Stimulated activated naive CD4-positive, alpha-beta T cell treated with Interleukin-2 at 50 U/mL for 16 hours (primary cell): ENCODE data around the gene MCU.
"Not testable (repeated sequence)": the region's sequence is repeated elsewhere in the genome, so short reads cannot be mapped to it uniquely, and the experiment has no call there.

Source experiments
- DNase-seq: peaks from one replicate; lab custom pipeline; 2025; lab: John Stamatoyannopoulos, UW

Gene MCU

DNA sequence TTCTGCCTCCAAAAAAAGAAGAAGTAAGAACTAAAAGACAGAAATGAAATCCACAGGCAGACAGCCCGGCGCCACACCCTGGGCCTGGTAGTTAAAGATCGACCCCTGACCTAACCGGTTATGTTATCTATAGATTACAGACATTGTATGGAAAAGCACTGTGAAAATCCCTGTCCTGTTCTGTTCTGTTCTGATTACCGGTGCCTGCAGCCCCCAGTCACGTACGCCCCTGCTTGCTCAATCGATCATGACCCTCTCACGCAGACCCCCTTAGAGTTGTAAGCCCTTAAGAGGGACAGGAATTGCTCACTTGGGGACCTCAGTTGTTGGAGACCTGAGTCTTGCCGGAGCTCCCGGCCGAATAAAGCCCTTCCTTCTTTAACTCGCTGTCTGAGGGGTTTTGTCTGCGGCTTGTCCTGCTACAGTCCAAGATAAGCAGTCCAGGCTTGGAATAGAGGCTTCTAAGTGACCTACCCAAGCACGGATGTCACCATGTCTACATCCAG lies 212.1 kb downstream of the MCU start:
- DNase-seq, result not testable (repeated sequence)

DNA sequence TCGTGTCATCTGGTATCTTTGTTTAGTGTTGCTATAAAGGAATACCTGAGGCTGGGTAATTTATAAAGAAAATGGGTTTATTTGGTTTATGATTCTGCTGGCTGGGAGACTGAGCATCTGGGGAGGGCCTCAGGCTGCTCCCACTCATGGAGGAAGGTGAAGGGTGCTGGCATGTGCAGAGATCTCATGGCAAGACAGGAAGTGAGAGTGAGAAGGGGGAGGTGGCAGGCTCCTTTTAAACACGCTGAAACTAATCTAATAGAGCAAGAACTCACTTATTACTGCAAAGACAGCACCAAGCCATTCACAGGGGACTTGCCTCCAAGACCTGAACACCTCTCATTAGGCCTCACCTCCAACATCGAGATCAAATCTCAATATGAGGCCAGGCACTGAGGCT lies 212.9 kb downstream of the MCU start:
- no peak for DNase-seq

DNA sequence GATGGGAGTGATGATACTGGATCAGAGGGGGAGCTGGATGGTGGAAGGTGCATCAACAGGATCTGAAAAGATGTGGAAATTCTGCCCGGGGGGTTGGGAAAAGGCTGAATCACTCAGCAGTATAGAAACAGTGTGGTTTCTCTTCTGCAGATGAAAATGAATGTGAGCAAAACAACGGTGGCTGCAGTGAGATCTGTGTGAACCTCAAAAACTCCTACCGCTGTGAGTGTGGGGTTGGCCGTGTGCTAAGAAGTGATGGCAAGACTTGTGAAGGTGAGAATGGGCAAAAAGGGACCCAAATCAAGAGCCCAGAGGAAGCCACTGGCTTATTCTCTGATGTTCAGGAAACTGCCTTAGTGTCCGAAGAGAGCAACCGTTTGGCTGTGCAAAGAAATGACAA lies 214.5 kb downstream of the MCU start:
- no peak for DNase-seq

DNA sequence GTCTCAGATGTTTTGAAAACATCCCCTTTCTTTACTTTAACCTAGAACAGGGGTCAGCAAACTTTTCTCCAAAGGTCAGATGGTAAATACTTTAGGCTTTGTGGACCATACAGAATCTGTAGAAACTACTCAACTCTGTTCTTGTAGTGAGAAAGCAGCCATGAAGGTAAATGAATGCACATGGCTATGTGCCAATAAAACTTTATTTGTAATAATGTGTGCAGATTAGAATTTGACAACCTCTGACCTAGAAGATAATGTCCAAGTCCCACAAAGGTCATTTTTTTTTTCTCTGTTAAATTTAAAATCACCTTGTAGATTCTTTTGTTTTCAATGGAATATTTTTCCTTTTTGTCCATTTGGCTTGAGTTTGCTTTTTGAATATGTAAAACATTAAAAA lies 218.8 kb downstream of the MCU start:
- no peak for DNase-seq

DNA sequence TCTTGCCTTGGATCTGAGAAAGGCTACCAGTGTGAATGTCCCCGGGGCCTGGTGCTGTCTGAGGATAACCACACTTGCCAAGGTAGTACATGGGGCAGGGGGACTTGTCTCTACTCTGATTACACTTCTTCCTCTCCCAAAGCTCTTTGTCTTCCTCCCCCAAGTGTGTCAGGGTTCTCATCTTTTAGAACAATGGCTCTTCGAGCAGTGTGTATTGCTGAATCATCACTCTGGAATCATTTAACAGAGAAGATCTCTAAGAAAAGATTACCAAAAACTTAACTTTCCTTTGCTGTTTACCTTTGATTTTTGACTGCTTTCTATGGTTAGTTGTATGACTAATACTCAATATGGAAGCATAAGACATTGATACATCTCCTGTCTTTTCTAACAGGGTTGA lies 219.8 kb downstream of the MCU start:
- no peak for DNase-seq

DNA sequence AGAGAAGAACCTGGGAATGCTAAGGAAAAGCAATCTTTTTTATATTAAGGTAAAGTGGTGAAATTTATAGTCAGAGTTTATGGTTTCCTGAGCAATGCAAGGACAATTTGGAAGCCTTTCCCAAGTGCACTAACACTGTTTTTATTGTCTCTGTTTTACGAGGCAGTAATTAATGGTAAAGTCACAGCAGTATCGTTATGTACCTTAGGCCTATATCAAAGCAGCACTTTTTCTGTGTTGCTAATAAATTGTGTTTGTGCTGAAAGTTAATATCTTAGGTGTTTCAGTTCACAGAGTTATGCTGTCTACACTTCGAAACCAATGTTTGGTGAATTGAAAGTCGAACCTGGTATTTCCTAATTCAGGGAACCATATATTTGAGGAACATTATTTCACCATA lies 220.8 kb downstream of the MCU start:
- no peak for DNase-seq

DNA sequence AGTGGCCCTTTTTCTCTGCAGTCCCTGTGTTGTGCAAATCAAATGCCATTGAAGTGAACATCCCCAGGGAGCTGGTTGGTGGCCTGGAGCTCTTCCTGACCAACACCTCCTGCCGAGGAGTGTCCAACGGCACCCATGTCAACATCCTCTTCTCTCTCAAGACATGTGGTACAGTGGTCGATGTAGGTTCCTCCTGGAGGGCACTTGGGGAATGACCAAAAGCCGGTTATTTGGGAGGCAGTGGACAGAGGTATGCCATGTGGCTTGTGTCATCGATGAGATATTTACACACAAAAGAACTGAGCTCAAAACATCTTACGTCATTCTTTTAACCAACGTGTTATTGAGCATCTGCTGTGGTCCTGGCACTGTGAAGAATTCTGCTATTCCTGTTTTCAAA lies 221.3 kb downstream of the MCU start:
- no peak for DNase-seq

DNA sequence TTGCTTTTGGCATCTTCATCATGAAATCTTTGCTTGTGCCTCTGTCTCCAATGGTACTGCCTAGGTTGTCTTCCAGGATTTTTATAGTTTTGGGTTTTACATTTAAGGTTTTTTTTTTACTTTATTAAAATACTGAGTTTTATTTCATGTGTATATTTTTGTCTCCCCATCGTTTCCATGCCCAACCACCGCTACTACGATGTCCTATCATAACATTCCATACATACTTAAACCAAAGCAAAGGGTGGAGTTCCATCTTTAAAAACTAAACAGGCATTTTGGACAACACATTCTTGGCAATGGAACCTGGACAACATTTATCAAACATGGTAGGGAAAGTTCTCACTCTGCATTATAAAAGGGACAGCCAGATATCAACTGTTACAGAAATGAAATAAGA lies 225.3 kb downstream of the MCU start:
- DNase-seq, result not testable (repeated sequence)

DNA sequence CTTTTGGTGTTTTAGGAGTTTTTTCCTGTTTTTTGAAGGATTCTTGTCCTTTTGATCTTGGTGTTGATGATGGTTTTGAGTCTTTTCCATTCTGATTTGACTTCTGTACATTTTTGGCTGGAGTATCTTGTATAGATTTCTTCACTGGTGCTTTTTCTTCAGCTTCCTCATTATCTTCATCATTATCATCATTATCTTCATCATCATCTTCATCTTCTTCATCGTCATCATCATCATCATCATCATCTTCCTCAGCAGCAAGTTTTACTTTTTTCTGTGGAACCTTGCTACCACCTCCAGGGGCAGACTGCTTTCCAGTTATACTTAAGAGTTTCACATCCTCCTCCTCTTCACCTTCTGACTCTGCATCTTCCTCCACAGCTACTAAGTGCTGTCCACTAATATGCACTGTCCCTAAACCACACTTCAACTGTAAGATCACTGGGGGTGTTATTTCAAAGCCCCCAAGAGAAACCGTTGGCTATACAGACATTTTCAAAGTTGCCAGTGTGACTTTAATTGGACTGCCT lies 225.9 kb downstream of the MCU start:
- not testable (repeated sequence) for DNase-seq

DNA sequence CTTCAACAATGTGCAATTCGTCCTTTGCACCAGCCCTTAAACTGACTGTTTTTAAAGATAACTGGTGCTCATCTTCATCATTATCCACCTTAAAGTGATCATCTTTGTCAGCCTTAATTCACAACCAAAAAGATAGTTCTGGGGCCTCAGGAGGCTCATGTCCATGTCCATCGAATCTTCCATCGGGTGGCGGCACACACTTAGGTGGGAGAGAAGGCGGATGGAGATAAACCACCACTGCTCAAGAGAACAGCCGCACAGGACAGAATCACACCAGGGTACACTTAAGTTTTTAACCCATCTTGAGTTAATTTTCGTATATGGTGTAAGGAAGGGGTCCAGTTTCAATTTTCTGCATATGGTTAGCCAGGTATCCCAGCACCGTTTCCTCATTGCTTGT lies 226.4 kb downstream of the MCU start:
- no peak for DNase-seq

DNA sequence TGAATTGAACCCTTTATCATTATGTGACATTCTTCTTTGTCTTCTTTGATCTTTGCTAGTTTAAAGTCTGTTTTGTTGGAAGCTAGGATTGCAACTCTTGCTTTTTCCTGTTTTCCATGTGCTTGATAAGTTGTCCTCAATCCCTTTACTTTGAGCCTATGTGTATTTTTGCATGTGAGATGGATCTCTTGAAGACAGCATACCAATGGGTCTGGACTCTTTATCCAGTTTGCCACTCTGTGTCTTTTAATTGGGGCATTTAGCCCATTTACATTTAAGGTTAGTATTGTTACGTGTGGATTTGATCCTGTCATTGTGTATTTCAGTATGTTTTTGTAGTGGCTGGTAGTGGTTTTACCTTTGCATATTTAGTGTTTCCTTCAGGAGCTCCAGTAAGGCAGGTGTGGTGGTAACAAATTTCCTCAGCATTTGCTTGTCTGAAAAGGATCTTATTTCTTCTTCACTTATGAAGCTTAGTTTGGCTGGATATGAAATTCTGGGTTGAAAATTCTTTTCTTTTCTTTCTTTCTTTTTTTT lies 229.3 kb downstream of the MCU start:
- DNase-seq, result not testable (repeated sequence)

DNA sequence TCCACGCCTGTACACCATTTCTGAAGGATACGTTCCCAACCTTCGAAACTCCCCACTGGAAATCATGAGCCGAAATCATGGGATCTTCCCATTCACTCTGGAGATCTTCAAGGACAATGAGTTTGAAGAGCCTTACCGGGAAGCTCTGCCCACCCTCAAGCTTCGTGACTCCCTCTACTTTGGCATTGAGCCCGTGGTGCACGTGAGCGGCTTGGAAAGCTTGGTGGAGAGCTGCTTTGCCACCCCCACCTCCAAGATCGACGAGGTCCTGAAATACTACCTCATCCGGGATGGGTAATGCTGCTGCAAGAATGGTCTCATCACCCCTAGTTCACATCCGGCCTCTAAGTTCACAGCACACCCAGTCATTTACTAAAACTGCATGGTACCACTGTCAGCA lies 232.4 kb downstream of the MCU start:
- no peak for DNase-seq

DNA sequence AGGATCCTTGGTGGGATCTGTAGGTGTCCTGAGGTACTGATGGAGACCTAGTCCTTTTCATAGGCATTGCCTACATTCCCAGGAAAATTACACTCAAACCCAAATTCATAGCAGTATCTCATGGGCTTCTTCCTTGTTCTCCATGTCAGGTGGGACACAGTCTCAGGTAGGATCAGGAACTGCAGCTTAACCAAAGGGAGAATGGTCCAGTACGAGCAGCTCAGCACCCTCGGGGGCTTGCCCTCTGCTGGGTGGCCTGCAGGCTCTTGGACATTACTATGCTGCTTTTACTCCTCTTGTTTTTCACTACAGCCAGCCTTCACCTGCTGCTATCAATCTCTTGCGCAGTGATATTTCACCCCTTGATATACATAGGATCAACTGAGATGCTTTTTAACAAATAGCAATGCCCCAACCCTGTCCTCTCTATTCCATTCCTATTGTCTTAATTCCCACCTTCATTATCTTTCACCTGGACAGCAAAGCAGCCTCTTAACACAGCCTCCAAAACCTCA lies 234.1 kb downstream of the MCU start:
- no peak for DNase-seq

DNA sequence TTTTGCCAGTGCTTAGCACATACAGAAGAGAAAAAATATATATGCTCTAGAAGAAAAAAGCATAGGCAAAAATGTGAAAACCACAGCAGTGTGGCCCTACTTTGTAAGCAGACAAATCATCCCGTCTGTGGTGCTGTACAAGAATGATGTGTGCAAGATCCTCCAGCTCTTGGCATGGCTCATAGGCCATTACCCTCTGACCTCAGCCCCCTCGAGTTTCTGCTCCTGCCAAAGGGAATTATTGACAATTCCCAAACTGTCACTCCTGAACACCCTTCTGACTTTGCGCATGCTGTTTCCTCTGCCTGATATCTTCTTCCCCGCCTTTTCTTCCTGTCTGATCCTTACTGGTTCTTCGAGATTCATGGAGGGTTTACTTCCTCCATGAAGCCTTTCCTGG lies 235.5 kb downstream of the MCU start:
- no peak for DNase-seq

DNA sequence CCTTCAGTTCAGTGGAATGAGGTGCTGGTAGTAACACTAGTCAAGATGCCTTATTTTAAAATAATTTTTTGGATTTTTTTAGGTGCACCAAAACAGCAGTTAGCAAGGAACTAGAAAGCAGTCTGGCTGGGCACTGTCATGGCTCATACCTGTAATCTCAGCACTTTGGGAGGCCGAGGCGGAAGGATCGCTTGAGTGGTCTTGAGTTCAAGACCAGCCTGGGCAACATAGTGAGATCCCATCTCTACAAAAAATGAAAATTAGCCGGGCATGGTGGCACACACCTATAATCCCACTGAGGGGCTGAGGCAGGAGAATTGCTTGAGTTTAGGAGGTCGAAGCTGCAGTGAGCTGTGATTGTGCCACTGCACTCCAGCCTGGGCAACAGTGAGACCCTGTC lies 236.9 kb downstream of the MCU start:
- no peak for DNase-seq

DNA sequence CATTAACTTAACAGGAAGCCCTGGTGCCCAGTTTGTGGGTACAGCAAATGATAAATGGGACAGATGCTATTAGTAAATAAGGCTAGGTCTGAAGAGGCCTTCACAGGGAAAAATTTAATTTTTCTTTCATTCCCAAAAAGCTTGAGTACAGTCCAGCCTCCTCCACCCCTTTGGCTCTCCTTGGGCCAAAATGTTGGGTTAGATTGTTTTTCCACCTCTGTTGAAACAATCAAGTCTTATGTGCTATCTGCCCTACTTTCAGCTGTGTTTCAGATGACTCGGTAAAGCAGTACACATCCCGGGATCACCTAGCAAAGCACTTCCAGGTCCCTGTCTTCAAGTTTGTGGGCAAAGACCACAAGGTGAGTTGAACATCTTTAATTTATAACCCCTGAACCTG lies 238.3 kb downstream of the MCU start:
- DNase-seq, result no peak

DNA sequence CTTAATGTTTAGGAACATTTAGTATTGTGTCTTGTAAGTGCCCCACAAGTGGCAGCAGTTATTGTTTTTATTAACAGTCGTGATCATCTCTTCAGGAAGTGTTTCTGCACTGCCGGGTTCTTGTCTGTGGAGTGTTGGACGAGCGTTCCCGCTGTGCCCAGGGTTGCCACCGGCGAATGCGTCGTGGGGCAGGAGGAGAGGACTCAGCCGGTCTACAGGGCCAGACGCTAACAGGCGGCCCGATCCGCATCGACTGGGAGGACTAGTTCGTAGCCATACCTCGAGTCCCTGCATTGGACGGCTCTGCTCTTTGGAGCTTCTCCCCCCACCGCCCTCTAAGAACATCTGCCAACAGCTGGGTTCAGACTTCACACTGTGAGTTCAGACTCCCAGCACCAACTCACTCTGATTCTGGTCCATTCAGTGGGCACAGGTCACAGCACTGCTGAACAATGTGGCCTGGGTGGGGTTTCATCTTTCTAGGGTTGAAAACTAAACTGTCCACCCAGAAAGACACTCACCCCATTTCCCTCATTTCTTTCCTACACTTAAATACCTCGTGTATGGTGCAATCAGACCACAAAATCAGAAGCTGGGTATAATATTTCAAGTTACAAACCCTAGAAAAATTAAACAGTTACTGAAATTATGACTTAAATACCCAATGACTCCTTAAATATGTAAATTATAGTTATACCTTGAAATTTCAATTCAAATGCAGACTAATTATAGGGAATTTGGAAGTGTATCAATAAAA lies 240.5 kb downstream of the MCU start:
- DNase-seq, result no peak

DNA sequence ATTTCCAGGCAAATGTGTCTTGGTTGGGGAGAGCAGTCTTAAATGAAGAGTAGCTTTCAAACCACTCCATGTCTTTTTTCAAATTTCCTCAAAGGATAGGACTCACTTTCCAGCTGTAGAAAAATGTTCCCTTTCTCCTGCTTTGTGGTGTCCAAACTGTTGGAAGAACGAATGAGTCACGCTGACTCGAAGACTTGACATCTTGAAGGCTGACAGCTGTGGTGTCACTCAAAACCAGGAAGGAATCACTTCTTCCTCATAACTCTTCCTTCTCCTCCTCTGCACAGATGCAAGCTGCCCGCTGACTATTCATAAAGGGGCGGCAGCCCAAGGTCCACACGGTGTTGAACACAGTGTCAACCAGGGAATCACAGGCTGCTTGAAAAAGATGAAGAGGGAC lies 243.4 kb downstream of the MCU start:
- DNase-seq, result no peak
